ENCODE data around the gene GNG14. TPM values are rescaled to one million over a fixed set of nuclear protein-coding genes. Genes with fewer than 3 reads are reported as not detected.
"Not testable (repeated sequence)": the region's sequence is repeated elsewhere in the genome, so short reads cannot be mapped to it uniquely, and the experiment has no call there.

Gene GNG14
- total RNA-seq, 2 donors from 2014 or later, result not detected

- no peak overlapping the region for H3K27ac ChIP-seq
These were observed 7.7 kb downstream of the GNG14 start for GRCh38 chr19:12695514-12695913.

GRCh38 chr19:12695997-12696365, 8.2 kb downstream of the GNG14 start:
- TF ChIP-seq CTCF (IDR thresholded peaks at IDR 0.05), result no peak
- Histone ChIP-seq H3K4me1 (peaks cover 0 to 19% of the 10 kb centered on the region in 2 donors), H3K27me3 (no peaks in the 10 kb centered on the region), H3K9me3 (no peaks in the 10 kb centered on the region), H3K4me3 (peak overlapping the region; percentile 53 to 78), H3K36me3 (peaks cover 11% of the 10 kb centered on the region), H3K27ac (peak overlapping the region in 1 of 2 donors; percentile 81)
- DNase-seq (ENCODE audit: low spot score), result no peak

More at GRCh38 chr19:12695514-12695913, 7.7 kb downstream of the GNG14 start:
- TF ChIP-seq CTCF (IDR thresholded peaks at IDR 0.05), result no peak
- Histone ChIP-seq H3K9me3 (no peaks in the 10 kb centered on the region), H3K4me1 (peaks cover 0 to 19% of the 10 kb centered on the region in 2 donors), H3K4me3 (peak overlapping the region in 1 of 2 donors; percentile 78), H3K36me3 (peaks cover 6% of the 10 kb centered on the region), H3K27me3 (no peaks in the 10 kb centered on the region)
- DNase-seq (ENCODE audit: low spot score), result no peak

- TF ChIP-seq CTCF (IDR thresholded peaks at IDR 0.05), result no peak
These were observed 8.9 kb downstream of the GNG14 start, which contains the start of gene FBXW9 for GRCh38 chr19:12696366-12697335. Gene FBXW9 (minus strand): TSS chr19:12696631. CDS start chr19:12696581, 50 bp downstream.

GRCh38 chr19:12697425-12697824, 9.6 kb downstream of the GNG14 start:
- not testable (repeated sequence) for H3K4me3 ChIP-seq; H3K9me3 ChIP-seq; H3K27me3 ChIP-seq; H3K27ac ChIP-seq; DNase-seq (ENCODE audit: low spot score)
- H3K4me1 ChIP-seq, result peaks cover 0 to 19% of the 10 kb centered on the region in 2 donors
- peaks cover 25% of the 10 kb centered on the region for H3K36me3 ChIP-seq

More at GRCh38 chr19:12696366-12697335, 8.9 kb downstream of the GNG14 start, which contains the start of gene FBXW9:
- peaks cover 18% of the 10 kb centered on the region for H3K36me3 ChIP-seq
- H3K27me3 ChIP-seq, result no peaks in the 10 kb centered on the region
- peak; percentile 99 for DNase-seq (ENCODE audit: low spot score)
- peaks cover 0 to 19% of the 10 kb centered on the region in 2 donors for H3K4me1 ChIP-seq
- H3K9me3 ChIP-seq, result no peaks in the 10 kb centered on the region
- H3K4me3 ChIP-seq, result peak within 1 kb of the TSS; percentile 53 to 78
- peak within 1 kb of the TSS; percentile 81 to 88 for H3K27ac ChIP-seq

- TF ChIP-seq CTCF (IDR thresholded peaks at IDR 0.05), result no peak
- H3K4me1 ChIP-seq, result peaks cover 0 to 19% of the 10 kb centered on the region in 2 donors
- no peak overlapping the region for H3K4me3 ChIP-seq
- H3K27ac ChIP-seq, result no peak overlapping the region
- DNase-seq (ENCODE audit: low spot score), result no peak
- peaks cover 32% of the 10 kb centered on the region for H3K36me3 ChIP-seq
- no peaks in the 10 kb centered on the region for H3K9me3 ChIP-seq
- no peaks in the 10 kb centered on the region for H3K27me3 ChIP-seq
These were observed 10.3 kb downstream of the GNG14 start for GRCh38 chr19:12698138-12698537.

- H3K4me3 ChIP-seq, result no peak overlapping the region
- H3K4me1 ChIP-seq, result peaks cover 0 to 6% of the 10 kb centered on the region in 2 donors
- peaks cover 68% of the 10 kb centered on the region for H3K36me3 ChIP-seq
- no peaks in the 10 kb centered on the region for H3K9me3 ChIP-seq
- DNase-seq (ENCODE audit: low spot score), result no peak
- no peaks in the 10 kb centered on the region for H3K27me3 ChIP-seq
- H3K27ac ChIP-seq, result no peak overlapping the region
- no peak for TF ChIP-seq CTCF (IDR thresholded peaks at IDR 0.05)
These were observed 13.9 kb downstream of the GNG14 start for GRCh38 chr19:12701596-12702282.
